ENCODE measurements around the gene SORCS1.

GRCh38 chr10:107072028-107072427, 92.5 kb downstream of the SORCS1 start:
- TF ChIP-seq EZH2 (IDR thresholded peaks at IDR 0.05; ENCODE audit: low read length, missing control alignments) = no peak
- TF ChIP-seq CTCF (conservative IDR thresholded peaks at IDR 0.05 in 1 of 2, IDR thresholded peaks at IDR 0.05 in 1 of 2; ENCODE audit: low read depth in 1 of 2, low read length in 2 of 2) = no peak
